ENCODE data around the gene MRPL32.
A peak's percentile ranks its signal among the peaks of the same experiment; 100 is the strongest.

MRPL32 gene

DNA sequence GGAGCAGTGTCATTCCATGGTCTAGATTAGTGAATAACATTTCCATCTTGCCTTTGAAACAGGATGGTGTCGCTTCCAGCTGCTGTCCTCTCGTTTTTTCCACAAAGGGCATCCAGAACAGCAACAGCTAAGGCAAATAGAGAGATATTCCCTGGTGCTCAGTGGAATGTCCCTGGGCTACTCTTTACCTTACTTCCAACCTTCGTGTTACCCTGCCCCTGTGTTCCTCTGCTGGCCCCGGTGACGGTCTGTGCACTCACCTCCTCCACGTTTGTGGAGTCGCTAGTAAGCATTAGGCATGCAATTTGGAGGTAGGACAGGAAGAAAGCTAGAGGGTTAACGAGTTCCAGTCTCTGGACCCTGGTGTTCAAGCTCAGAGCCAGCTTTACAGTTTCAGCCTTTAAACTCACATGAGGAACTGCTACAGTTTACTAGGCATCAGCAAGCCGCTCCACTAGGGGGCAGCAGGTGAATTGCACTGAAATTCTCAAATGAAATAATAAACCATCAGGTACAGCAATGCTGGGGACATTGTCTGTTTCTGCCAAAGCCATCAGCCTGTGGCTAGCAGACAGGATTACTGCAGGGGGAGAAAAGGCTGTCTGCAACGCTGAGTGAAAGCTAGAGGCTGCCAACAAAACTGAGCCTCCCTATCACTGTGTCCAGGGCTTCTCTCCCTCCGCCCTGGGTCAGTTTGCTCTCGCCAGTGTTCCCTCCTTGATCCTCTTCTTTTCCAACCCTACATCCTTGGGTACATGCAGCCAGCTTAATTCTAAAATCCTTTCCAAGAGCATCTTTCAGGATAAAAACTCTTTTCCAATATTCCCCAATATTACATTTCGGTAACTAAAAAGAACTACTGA lies 9.0 kb downstream of the MRPL32 start:
- FAIRE-seq (no peak), DNase-seq (ENCODE audit: insufficient read length, low spot score) (peak; percentile 41)
- TF ChIP-seq, protein P1, sequence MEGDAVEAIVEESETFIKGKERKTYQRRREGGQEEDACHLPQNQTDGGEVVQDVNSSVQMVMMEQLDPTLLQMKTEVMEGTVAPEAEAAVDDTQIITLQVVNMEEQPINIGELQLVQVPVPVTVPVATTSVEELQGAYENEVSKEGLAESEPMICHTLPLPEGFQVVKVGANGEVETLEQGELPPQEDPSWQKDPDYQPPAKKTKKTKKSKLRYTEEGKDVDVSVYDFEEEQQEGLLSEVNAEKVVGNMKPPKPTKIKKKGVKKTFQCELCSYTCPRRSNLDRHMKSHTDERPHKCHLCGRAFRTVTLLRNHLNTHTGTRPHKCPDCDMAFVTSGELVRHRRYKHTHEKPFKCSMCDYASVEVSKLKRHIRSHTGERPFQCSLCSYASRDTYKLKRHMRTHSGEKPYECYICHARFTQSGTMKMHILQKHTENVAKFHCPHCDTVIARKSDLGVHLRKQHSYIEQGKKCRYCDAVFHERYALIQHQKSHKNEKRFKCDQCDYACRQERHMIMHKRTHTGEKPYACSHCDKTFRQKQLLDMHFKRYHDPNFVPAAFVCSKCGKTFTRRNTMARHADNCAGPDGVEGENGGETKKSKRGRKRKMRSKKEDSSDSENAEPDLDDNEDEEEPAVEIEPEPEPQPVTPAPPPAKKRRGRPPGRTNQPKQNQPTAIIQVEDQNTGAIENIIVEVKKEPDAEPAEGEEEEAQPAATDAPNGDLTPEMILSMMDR (IDR thresholded peaks at IDR 0.05; ENCODE audit: insufficient read depth, missing control alignments) = peak; percentile 89

DNA sequence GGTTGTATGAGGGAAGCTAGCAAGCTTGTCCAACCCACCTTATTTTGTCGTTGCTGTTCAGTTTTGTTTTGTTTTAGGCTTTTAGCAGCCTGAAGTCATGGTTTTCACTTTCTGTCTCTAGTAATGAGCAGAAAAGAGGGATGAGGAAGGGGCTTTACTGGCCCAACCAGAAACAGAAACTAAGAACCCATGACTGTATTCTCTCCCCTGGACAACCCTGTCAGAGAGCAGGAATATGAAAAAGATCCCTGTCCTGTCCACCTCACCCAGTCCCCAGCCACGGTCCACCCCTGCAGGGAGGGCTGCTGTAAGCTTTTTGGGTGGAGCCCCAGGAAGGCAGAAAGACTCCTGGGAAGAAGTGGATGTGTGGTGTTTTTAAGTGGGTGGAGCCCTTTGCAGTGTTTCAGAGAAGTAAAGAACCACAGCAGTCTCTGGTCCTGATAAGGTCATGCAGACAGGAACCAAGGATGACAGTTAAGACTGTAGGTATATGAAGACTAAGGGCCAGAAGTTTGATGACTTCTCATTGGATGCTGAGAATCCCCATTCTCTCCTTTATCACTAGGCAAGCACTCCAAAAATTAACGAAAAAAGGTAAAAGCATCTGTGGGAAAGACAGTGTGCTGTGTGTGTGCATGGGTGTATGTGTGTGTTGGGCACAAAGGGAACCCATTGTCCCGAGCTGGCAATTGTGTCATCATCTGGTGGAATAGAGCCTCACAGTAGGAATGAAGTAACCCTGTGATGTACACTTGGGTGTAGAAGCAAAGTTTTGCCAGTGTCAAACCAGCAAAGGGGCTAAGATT lies 13.8 kb downstream of the MRPL32 start:
- FAIRE-seq (no peak), DNase-seq (ENCODE audit: insufficient read length, low spot score) (no peak)
- TF ChIP-seq, protein P1 (IDR thresholded peaks at IDR 0.05; ENCODE audit: insufficient read depth, missing control alignments) = no peak

DNA sequence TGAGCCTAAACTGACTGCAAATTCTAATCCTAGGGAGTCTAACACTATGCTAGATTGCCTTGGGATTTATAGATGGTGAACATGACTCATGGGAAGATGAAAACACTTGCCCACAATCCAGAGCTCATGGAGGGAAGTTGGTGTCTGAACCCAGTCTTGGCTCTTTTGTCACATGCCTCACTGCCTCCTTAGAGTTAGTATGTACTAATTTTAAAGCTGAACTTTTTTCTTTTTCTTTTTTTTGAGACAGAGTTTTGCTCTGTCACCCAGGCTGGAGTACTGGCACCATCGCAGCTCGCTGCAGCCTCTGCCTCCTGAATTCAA lies 14.4 kb downstream of the MRPL32 start:
- TF ChIP-seq, protein P1 (IDR thresholded peaks at IDR 0.05; ENCODE audit: insufficient read depth, missing control alignments) = no peak
- FAIRE-seq (no peak), DNase-seq (ENCODE audit: insufficient read length, low spot score) (no peak)

DNA sequence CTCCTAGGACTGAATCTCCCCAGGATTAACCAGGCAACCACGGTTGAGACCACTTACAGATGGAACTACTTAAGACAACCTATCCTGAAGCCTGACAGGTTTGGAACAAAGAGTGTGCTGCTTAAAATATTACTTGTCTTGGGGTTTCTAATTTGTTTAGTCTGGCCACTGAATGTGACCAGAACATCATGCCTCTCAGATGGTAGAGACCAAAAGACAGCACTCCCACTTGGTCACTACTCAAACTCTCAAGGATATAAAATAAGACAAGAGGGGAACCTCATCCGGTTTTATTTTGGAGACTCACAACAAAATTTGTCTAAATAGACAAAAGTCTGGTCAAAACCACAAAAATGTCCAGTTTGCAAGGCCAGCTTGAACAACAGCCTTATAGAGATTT lies 15.3 kb downstream of the MRPL32 start:
- TF ChIP-seq, protein P1 (IDR thresholded peaks at IDR 0.05; ENCODE audit: insufficient read depth, missing control alignments) = no peak
- FAIRE-seq = no peak
- no peak for DNase-seq (ENCODE audit: insufficient read length, low spot score)

DNA sequence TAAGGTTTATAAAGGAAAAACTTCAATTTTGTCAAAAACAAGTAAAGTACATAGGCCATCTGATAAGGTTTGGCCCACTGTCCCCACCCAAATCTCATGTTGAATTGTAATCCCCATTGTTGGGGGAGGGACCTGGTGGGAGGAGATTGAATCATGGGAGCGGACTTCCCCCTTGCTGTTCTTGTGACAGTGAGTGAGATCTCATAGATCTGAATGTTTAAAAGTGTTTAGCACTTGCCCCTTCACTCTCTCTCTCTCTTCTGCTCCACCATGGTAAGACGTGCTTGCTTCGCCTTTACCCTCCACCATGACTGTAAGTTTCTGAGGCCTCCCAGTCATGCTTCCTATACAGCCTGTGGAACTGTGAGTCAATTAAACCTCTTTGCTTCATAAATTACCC lies 18.2 kb downstream of the MRPL32 start:
- DNase-seq (ENCODE audit: insufficient read length, low spot score) (no peak), FAIRE-seq (no peak)
- TF ChIP-seq, protein P1 (IDR thresholded peaks at IDR 0.05; ENCODE audit: insufficient read depth, missing control alignments) = no peak

DNA sequence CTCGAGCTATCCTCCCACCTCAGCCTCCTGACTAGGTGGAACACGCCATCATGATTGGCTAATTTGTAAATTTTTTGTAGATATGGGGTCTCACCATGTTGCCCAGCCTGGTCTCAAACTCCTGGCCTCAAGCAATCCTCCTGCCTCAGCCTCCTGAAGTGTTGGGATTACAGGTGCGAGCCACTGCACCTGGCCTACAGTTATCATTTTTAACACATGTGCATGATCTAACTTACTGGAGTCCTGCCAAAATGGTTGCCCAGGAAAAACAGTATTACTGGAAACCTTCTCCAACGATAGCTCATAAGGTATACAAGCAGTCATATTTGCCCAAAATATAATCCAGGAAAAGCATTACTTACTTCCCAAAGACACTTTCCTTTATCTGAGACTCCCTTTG lies 20.2 kb downstream of the MRPL32 start:
- FAIRE-seq (no peak), DNase-seq (ENCODE audit: insufficient read length, low spot score) (no peak)
- TF ChIP-seq, protein P1 (IDR thresholded peaks at IDR 0.05; ENCODE audit: insufficient read depth, missing control alignments) = no peak

DNA sequence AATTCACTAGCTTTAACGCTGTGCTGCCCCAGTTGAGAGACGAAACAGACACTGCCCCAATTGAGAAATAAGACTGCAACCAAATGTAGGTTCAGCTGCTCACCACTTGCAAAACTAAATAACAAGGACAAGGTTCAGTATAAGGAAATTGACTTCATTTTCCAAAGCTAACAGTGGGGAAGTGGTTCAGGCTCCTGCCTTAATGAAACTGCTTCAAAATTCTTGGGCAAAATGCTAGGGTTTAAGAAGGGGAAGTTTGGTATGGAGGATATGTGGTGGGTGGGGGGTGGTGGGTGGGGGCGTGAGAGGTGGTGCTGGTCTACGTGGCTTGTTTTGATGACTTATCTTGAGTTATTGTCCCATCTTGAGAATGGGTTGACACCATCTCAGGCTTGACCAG lies 21.8 kb downstream of the MRPL32 start:
- DNase-seq (ENCODE audit: insufficient read length, low spot score) (no peak), FAIRE-seq (no peak)
- TF ChIP-seq, protein P1 (IDR thresholded peaks at IDR 0.05; ENCODE audit: insufficient read depth, missing control alignments) = no peak

Data from D721Med (cell line).